ENCODE results near the gene ACOD1. TPM values are rescaled to one million over a fixed set of nuclear protein-coding genes. Genes with fewer than 3 reads are reported as not detected.

ACOD1 gene
- total and polyA plus RNA-seq, 10 of the 15 experiments (the other 5 are each of a cell fraction or from before 2014, with no cell fraction given) = not detected

DNA sequence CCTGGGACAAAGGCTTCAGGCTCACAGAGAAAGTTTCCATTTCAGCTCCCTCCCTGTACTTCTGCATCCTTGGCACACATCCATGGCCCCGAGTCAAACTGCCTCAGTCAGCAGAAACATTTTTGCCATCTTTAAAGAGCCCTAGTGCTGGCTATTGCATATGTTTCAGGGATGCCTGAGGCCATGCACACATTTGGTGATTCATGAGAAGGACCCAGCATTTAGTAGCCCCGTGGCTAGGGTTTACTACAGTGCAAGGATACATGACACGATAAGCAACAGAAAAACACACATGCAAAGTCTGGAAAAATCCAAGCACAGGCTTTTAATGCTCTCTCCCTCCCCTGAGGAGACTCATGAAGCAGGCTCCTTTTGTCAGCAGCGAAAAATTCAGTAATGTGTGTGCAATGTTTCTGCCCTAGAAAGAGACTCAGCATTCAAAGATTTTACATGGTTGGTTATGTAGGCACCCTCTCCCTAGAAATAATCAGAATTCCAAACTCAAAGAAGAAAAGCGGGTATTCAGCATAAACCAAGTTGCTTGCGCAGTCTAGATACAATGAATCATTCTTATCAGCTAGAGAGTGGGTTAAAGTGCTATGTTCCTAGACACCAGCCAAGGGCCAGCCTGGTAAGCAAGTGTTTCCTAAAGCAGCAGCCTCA, 17.6 kb downstream of the ACOD1 start (continued):
- TF ChIP-seq NRF1 (conservative IDR thresholded peaks at IDR 0.05; ENCODE audit: low read depth, low read length) (no peak), WRNIP1 (IDR thresholded peaks at IDR 0.05; ENCODE audit: borderline replicate concordance, low read depth, low read length) (no peak), RCOR1 (conservative IDR thresholded peaks at IDR 0.05; ENCODE audit: low read depth, low read length) (no peak), NFIC (IDR thresholded peaks at IDR 0.05; ENCODE audit: low read depth, low read length) (no peak), MEF2A (IDR thresholded peaks at IDR 0.05; ENCODE audit: insufficient read depth, low read depth, low read length) (no peak), BRCA1 (IDR thresholded peaks at IDR 0.05; ENCODE audit: low read depth, low read length) (no peak), DPF2 (IDR thresholded peaks at IDR 0.05) (no peak), EZH2 (IDR thresholded peaks at IDR 0.05; ENCODE audit: borderline replicate concordance, control insufficient read depth, low read depth, low read length) (no peak)
- TF ChIP-seq, protein P1, sequence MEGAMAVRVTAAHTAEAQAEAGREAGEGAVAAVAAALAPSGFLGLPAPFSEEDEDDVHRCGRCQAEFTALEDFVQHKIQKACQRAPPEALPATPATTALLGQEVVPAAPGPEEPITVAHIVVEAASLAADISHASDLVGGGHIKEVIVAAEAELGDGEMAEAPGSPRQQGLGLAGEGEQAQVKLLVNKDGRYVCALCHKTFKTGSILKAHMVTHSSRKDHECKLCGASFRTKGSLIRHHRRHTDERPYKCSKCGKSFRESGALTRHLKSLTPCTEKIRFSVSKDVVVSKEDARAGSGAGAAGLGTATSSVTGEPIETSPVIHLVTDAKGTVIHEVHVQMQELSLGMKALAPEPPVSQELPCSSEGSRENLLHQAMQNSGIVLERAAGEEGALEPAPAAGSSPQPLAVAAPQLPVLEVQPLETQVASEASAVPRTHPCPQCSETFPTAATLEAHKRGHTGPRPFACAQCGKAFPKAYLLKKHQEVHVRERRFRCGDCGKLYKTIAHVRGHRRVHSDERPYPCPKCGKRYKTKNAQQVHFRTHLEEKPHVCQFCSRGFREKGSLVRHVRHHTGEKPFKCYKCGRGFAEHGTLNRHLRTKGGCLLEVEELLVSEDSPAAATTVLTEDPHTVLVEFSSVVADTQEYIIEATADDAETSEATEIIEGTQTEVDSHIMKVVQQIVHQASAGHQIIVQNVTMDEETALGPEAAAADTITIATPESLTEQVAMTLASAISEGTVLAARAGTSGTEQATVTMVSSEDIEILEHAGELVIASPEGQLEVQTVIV (IDR thresholded peaks at IDR 0.05; ENCODE audit: borderline replicate concordance, partially characterized antibody) = no peak

DNA sequence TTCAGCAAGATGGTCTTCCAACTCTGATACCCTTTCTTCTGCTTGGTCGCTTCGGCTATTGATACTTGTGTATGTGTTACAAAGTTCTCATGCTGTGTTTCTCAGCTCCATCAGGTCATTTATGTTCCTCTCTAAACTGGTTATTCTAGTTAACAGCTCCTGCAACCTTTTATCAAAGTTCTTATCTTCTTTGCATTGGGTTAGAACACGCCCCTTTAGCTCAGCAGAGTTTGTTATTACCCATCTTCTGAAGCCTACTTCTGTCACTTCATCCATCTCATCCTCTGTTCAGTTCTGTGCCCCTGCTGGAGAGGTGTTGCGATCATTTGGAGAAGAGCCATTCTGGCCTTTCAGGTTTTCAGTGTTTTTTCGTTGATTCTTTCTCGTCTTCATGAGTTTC, 18.7 kb downstream of the ACOD1 start:
- FAIRE-seq (no peak), DNase-seq (ENCODE audit: low read depth, low spot score) (no peak), ATAC-seq (no peak)
- no peak overlapping the region for H3K27ac ChIP-seq (ENCODE audit: control insufficient read depth, insufficient read depth)
- no peak overlapping the region for H3K9ac ChIP-seq (ENCODE audit: control insufficient read depth, insufficient read depth, low read length)
- H3K36me3 ChIP-seq (ENCODE audit: control insufficient read depth in 2 of 2, insufficient read depth in 2 of 2, low read length in 1 of 2) = no peaks in the 10 kb centered on the region
- H3K4me3 ChIP-seq = no peak overlapping the region
- WGBS (ENCODE audit: insufficient coverage, insufficient replicate concordance, low lambda C conversion rate, missing lambda C conversion rate) = 55% methylated on average over 6 of the region's 6 CpGs
- H3K27me3 ChIP-seq (replicated peaks in 1 of 2; ENCODE audit: control insufficient read depth in 2 of 2, insufficient read depth in 2 of 2, low read length in 1 of 2) = no peaks in the 10 kb centered on the region
- POLR2A ChIA-PET = no interaction called here
- no peaks in the 10 kb centered on the region for H3K4me1 ChIP-seq (ENCODE audit: control insufficient read depth, insufficient read depth, low read length)
- intact Hi-C loops (cut with micrococcal nuclease; ENCODE audit: unreplicated experiment) (no loop called here), in situ Hi-C loops (cut with MboI) (no loop called here)
- no peaks in the 10 kb centered on the region for H3K9me3 ChIP-seq (replicated peaks; ENCODE audit: control insufficient read depth, insufficient read depth, low read length)
- RAD21 ChIA-PET (ENCODE audit: unreplicated experiment) = no interaction called here
- TF ChIP-seq NR2C1 (IDR thresholded peaks at IDR 0.05) (no peak), KLF5 (IDR thresholded peaks at IDR 0.05; ENCODE audit: partially characterized antibody) (no peak), POLR2AphosphoS2 (IDR thresholded peaks at IDR 0.05; ENCODE audit: low read depth, low read length) (no peak), ZZZ3 (IDR thresholded peaks at IDR 0.05; ENCODE audit: control insufficient read depth, insufficient read length, low read depth) (no peak), SMARCA5 (IDR thresholded peaks at IDR 0.05) (no peak)
- TF ChIP-seq, protein P2, sequence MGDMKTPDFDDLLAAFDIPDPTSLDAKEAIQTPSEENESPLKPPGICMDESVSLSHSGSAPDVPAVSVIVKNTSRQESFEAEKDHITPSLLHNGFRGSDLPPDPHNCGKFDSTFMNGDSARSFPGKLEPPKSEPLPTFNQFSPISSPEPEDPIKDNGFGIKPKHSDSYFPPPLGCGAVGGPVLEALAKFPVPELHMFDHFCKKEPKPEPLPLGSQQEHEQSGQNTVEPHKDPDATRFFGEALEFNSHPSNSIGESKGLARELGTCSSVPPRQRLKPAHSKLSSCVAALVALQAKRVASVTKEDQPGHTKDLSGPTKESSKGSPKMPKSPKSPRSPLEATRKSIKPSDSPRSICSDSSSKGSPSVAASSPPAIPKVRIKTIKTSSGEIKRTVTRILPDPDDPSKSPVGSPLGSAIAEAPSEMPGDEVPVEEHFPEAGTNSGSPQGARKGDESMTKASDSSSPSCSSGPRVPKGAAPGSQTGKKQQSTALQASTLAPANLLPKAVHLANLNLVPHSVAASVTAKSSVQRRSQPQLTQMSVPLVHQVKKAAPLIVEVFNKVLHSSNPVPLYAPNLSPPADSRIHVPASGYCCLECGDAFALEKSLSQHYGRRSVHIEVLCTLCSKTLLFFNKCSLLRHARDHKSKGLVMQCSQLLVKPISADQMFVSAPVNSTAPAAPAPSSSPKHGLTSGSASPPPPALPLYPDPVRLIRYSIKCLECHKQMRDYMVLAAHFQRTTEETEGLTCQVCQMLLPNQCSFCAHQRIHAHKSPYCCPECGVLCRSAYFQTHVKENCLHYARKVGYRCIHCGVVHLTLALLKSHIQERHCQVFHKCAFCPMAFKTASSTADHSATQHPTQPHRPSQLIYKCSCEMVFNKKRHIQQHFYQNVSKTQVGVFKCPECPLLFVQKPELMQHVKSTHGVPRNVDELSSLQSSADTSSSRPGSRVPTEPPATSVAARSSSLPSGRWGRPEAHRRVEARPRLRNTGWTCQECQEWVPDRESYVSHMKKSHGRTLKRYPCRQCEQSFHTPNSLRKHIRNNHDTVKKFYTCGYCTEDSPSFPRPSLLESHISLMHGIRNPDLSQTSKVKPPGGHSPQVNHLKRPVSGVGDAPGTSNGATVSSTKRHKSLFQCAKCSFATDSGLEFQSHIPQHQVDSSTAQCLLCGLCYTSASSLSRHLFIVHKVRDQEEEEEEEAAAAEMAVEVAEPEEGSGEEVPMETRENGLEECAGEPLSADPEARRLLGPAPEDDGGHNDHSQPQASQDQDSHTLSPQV (IDR thresholded peaks at IDR 0.05) = no peak
- H4K20me1 ChIP-seq (ENCODE audit: control insufficient read depth, insufficient read depth) = no peaks in the 10 kb centered on the region
- H3K79me2 ChIP-seq (ENCODE audit: control insufficient read depth, insufficient read depth, low read length) = no peaks in the 10 kb centered on the region
- H2AFZ ChIP-seq (ENCODE audit: control insufficient read depth, low read depth, low read length) = no peak overlapping the region
- no peak overlapping the region for H3K4me2 ChIP-seq (ENCODE audit: control insufficient read depth, insufficient read depth)
- SMC1A ChIA-PET (ENCODE audit: uncharacterized antibody, unreplicated experiment) = no interaction called here
- BruUV-seq (replicated peaks) = no TSS peak
- CTCF ChIA-PET = no interaction called here

All from GM12878 (cell line).